Progenitor cell of endocrine pancreas (in vitro differentiated cells): ENCODE results near the gene SYNPO2. TPM values are rescaled to one million over a fixed set of nuclear protein-coding genes. Genes with fewer than 3 reads are reported as not detected.

Source experiments
- DNase-seq: peaks from one replicate; pipeline ENCODE4 v3.0.0; 2021; ENCODE audit warnings: low spot score; ENCODE audit not compliant: unreplicated experiment
- H3K27ac Mint-ChIP-seq: 2 replicates; pipeline ENCODE4 v1.8.0; 2021; ENCODE audit warnings: mild to moderate bottlenecking, moderate library complexity, mixed read lengths
- H3K27me3 Mint-ChIP-seq: 2 replicates; pipeline ENCODE4 v1.8.0; 2021; ENCODE audit warnings: mixed read lengths
- H3K36me3 Mint-ChIP-seq: 2 replicates; pipeline ENCODE4 v1.8.0; 2022; ENCODE audit warnings: mixed read lengths; ENCODE audit not compliant: insufficient read depth
- H3K4me1 Mint-ChIP-seq: 2 replicates; pipeline ENCODE4 v1.8.0; 2021; ENCODE audit warnings: low read depth, mixed read lengths
- H3K4me3 Mint-ChIP-seq: 2 replicates; pipeline ENCODE4 v1.8.0; 2021; ENCODE audit warnings: low read depth, mild to moderate bottlenecking, moderate library complexity, mixed read lengths
- H3K9me3 Mint-ChIP-seq: 2 replicates; pipeline ENCODE4 v1.8.0; 2021; ENCODE audit warnings: low read depth, mixed read lengths
- CTCF ChIP-seq: fragments of 200-600 bp; sonication (generic); IDR thresholded peaks from one replicate; pipeline ENCODE4 v1.5.0; 2021; ENCODE audit warnings: antibody characterized with exemption, mild to moderate bottlenecking; ENCODE audit not compliant: unreplicated experiment
- total RNA-seq: library from RNA; stranded (reverse); gene quantifications from 2 replicates; pipeline ENCODE4 v1.2.1, GENCODE V29; 2021

Gene SYNPO2
- total RNA-seq, 1 donor from 2014 or later = 1.3 TPM

GRCh38 chr4:119082661-119083060, 194.0 kb downstream of the SYNPO2 start:
- no peaks in the 10 kb centered on the region for H3K27me3 Mint-ChIP-seq
- peaks cover 4% of the 10 kb centered on the region for H3K4me1 Mint-ChIP-seq
- H3K27ac Mint-ChIP-seq = no peak overlapping the region
- peaks cover 7% of the 10 kb centered on the region for H3K9me3 Mint-ChIP-seq
- H3K36me3 Mint-ChIP-seq = no peaks in the 10 kb centered on the region
- DNase-seq = no peak
- H3K4me3 Mint-ChIP-seq = no peak overlapping the region
- no peak for TF ChIP-seq CTCF

- Mint-ChIP-seq H3K4me3 (no peak overlapping the region), H3K27me3 (no peaks in the 10 kb centered on the region), H3K9me3 (peaks cover 8% of the 10 kb centered on the region), H3K36me3 (no peaks in the 10 kb centered on the region), H3K27ac (no peak overlapping the region), H3K4me1 (peaks cover 4% of the 10 kb centered on the region)
- DNase-seq = no peak
- TF ChIP-seq CTCF = no peak
Measured at GRCh38 chr4:119084513-119084912, 195.9 kb downstream of the SYNPO2 start.

- Mint-ChIP-seq H3K27ac (no peak overlapping the region), H3K27me3 (no peaks in the 10 kb centered on the region), H3K36me3 (no peaks in the 10 kb centered on the region), H3K4me1 (peaks cover 4% of the 10 kb centered on the region), H3K9me3 (peaks cover 17% of the 10 kb centered on the region), H3K4me3 (no peak overlapping the region)
- no peak for TF ChIP-seq CTCF
- no peak for DNase-seq
Measured at GRCh38 chr4:119087121-119087520, 198.5 kb downstream of the SYNPO2 start.

GRCh38 chr4:119087656-119088055, 199.0 kb downstream of the SYNPO2 start:
- Mint-ChIP-seq H3K4me3 (no peak overlapping the region), H3K27me3 (no peaks in the 10 kb centered on the region), H3K4me1 (peaks cover 4% of the 10 kb centered on the region), H3K9me3 (peaks cover 17% of the 10 kb centered on the region), H3K27ac (no peak overlapping the region), H3K36me3 (no peaks in the 10 kb centered on the region)
- DNase-seq = no peak
- TF ChIP-seq CTCF = no peak

- H3K27ac Mint-ChIP-seq = no peak overlapping the region
- no peaks in the 10 kb centered on the region for H3K27me3 Mint-ChIP-seq
- DNase-seq = no peak
- TF ChIP-seq CTCF = no peak
- peaks cover 10% of the 10 kb centered on the region for H3K9me3 Mint-ChIP-seq
- H3K4me3 Mint-ChIP-seq = no peak overlapping the region
- peaks cover 20% of the 10 kb centered on the region for H3K4me1 Mint-ChIP-seq
- H3K36me3 Mint-ChIP-seq = no peaks in the 10 kb centered on the region
Measured at GRCh38 chr4:119093042-119093827, 204.6 kb downstream of the SYNPO2 start.
